Measurements from ENCODE around the gene RHOJ.
"Not testable (repeated sequence)": the region's sequence is repeated elsewhere in the genome, so short reads cannot be mapped to it uniquely, and the experiment has no call there.

RHOJ gene

DNA sequence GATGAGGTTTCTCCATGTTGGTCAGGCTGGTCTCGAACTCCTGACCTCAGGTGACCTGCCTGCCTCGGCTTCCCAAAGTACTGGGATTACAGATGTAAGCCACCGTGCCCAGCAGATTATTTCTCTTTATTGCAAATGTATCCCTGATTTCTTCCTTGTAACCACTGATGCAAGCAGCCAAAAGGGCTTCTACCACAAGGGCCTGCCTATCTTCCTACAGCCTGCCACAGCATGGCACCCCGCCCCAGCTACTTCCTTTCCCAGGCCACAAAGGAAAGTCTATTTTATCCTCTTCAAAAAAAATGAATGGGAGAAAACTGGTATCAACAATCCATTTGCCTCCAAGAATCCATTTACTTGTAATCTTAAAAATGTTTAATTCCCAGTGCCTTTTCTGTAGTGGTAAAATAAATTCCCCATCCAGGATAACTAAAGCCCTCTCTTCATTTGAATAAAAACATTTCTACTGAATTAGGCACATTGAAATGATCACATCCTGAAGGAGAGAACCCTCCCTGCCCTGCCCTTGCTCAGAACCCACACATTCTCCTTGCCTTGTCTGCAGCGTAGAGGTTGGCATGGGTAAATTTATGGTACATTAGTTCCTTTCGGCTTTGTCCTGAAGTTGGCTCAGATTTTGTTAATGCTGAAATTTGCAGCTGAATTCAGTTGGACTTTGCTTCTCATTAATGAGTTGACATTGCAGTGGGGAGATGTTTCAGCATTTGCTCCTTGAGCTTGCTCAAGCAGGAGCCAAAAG, 95.3 kb downstream of the RHOJ start:
- DNase-seq (ENCODE audit: low read depth in 2 of 2): no peak

DNA sequence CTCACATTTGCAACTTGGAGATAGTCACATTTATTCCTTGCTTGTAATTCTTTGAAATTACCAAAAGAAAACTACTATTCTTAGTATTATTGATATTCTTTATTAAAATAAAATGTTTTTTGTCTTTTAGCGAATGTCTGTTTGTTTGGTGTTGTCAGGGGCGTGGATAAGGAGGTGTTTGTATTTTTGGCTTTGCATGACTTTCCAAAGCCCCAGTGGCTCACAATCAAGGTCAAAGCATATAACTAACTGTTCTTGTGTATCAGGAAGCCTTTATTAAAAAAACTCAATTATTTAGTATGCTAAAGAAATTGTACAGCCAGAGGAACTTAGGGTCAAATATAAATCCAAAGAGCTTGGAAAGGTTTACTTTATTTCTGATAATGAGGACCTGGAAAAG, 96.6 kb downstream of the RHOJ start:
- no peak for DNase-seq (ENCODE audit: low read depth in 2 of 2)

GRCh38 chr14:63301891-63302534, 97.8 kb downstream of the RHOJ start:
- DNase-seq (ENCODE audit: low read depth in 2 of 2): no peak

GRCh38 chr14:63304429-63304828, 100.2 kb downstream of the RHOJ start:
- DNase-seq (ENCODE audit: low read depth in 2 of 2): not testable (repeated sequence)

DNA sequence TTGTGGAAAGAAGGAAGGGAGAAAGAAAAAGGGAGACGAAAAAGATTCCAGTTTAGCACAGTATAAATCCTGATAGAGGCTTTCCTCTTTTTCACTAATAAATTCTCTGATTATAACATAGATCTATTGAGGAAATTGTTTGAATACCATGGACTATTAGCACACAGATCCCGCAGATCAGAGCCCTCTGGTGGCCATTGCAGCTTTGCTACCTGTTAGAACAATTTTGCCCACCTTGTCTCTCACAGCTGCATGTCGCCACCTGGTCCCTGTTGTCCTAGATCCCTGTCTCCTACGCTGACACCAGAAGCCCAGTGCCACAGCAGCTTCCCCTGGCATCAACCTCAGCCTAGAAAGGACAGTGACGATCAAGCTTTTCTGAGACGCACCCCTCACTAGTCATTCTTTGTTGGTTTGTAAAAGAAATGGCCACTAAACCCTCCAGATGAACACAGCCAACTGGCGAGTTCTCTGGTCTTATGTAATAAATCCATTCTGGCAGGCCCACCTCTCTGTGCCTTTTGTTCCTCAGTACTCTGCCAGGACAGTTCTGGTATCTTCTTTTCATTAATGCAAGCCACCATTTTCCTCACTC, 104.6 kb downstream of the RHOJ start:
- DNase-seq (ENCODE audit: low read depth in 2 of 2): no peak

DNA sequence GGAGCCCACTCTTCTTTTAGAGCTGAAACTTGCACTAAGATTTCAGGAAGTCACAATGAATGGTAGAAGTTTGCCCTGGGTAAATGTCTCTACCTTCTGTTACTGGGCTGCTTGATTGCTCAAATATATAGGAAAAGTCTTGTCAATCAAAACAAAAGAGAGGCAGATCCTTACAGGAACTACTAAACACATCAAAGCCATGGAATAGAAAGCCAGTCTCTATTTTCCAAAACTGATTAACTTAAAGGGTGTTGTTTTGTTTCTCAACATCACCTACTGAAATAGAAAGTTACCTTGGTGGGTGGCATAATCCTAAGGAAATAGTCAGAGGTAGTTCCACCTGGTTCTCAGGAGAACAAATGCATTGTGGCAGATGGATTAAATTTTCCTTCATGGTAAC, 114.6 kb downstream of the RHOJ start, which contains the start of gene GPHB5:
Gene GPHB5, minus strand, starts transcription at position 101 of the 400 bp plus-strand sequence. CDS start 1,086 bp downstream, outside the sequence.
- DNase-seq (ENCODE audit: low read depth in 2 of 2): no peak

GRCh38 chr14:63322472-63322871, 118.2 kb downstream of the RHOJ start:
- DNase-seq (ENCODE audit: low read depth in 2 of 2): no peak

DNA sequence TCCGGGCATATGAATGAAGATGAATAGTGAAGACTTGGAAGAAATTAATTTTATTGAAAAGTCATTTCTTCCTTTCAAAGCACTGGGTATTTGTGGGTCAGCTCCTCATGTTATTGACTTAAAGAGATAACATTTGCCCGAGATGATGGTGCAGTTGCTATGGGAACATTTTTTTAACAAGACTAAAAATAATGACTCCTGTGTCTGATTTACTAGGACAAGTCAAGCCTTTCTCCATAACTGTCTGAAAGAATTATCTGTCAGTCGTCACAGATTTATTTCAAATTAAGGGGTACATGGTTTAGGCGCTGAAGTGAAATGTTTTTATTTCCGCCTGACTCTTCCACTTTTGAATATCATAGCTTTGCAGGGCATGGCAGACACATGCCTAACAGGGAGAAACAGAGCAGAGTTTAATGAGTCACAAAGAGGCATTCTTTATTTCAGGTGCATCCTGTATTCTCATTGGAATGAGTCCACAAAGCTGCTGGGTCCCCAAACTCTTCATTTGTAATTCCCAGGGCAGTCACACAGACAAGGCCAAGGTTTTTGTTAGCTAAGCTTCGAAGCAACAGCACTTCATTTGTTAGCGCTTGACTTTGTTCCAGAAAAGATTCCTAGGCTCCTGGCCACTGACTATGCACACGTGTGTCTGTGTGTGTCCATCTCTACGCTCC, 118.8 kb downstream of the RHOJ start:
- no peak for DNase-seq (ENCODE audit: low read depth in 2 of 2)

DNA sequence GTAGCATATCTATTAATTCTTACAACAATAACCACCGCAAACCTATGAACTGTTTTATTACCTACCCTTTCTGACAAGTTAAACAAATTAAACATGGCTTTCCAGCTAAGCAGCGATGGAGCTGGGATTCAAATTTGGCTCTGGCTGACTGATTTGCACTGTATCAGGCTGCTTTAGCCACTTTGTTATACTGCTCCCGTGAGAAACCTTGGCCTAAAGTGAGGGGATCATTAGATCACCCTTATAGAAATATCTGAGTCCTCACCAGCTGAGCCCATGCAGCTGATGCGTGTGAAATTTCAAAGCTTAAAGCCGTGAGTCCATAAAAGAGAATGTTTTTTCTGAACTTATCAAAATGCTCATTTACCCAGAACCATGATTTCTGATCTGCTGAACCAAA, 122.6 kb downstream of the RHOJ start:
- no peak for DNase-seq (ENCODE audit: low read depth in 2 of 2)

- DNase-seq (ENCODE audit: low read depth in 2 of 2): no peak
Measured at GRCh38 chr14:63328787-63329737, 124.8 kb downstream of the RHOJ start.

- DNase-seq (ENCODE audit: low read depth in 2 of 2): no peak
Measured at GRCh38 chr14:63342371-63342770, 138.1 kb downstream of the RHOJ start.
